Measurements from ENCODE around the gene FBXL2. TPM values are rescaled to one million over a fixed set of nuclear protein-coding genes. Genes with fewer than 3 reads are reported as not detected.
A peak's percentile ranks its signal among the peaks of the same experiment; 100 is the strongest.

FBXL2 gene
- total RNA-seq, 3 donors from 2014 or later (not counting 1 experiment from before 2014, with no cell fraction given): not detected

- H3K9me3 Mint-ChIP-seq: no peaks in the 10 kb centered on the region
- H3K4me1 Mint-ChIP-seq: peaks cover 32 to 35% of the 10 kb centered on the region in 2 donors
- H3K4me3 Mint-ChIP-seq: no peak overlapping the region
- H3K4me3 ChIP-seq (ENCODE audit: low read length): no peak overlapping the region
- TF ChIP-seq CTCF (IDR thresholded peaks at IDR 0.05): no peak
- DNase-seq (no peak), ATAC-seq (no peak)
- no peaks in the 10 kb centered on the region for H3K36me3 Mint-ChIP-seq
- H3K27ac Mint-ChIP-seq: no peak overlapping the region
- intact Hi-C loops (cut with micrococcal nuclease): no loop called here
- H3K4me1 ChIP-seq (ENCODE audit: control insufficient read depth, insufficient read depth, low read length): no peaks in the 10 kb centered on the region
- no peaks in the 10 kb centered on the region for H3K27me3 ChIP-seq (ENCODE audit: control insufficient read depth, insufficient read depth, low read length)
- peaks cover 29% of the 10 kb centered on the region for H3K36me3 ChIP-seq (ENCODE audit: control insufficient read depth, insufficient read depth, low read length)
- 95% methylated on average over 8 of the region's 10 CpGs for WGBS (ENCODE audit: insufficient coverage)
- no peaks in the 10 kb centered on the region for H3K27me3 Mint-ChIP-seq (ENCODE audit: low read depth in 2 of 2)
- H3K9me3 ChIP-seq (ENCODE audit: control insufficient read depth, insufficient read depth, low read length): no peaks in the 10 kb centered on the region
- H3K27ac ChIP-seq (ENCODE audit: low read length): no peak overlapping the region
Observed at GRCh38 chr3:33424606-33425452, 147.6 kb downstream of the FBXL2 start.

- no peaks in the 10 kb centered on the region for H3K4me1 ChIP-seq (ENCODE audit: control insufficient read depth, insufficient read depth, low read length)
- Mint-ChIP-seq H3K9me3 (no peaks in the 10 kb centered on the region), H3K27me3 (ENCODE audit: low read depth in 2 of 2) (no peaks in the 10 kb centered on the region), H3K4me3 (no peak overlapping the region), H3K36me3 (no peaks in the 10 kb centered on the region), H3K27ac (no peak overlapping the region), H3K4me1 (peaks cover 38 to 41% of the 10 kb centered on the region in 2 donors)
- no peak overlapping the region for H3K27ac ChIP-seq (ENCODE audit: low read length)
- H3K9me3 ChIP-seq (ENCODE audit: control insufficient read depth, insufficient read depth, low read length): no peaks in the 10 kb centered on the region
- TF ChIP-seq CTCF (IDR thresholded peaks at IDR 0.05): no peak
- H3K4me3 ChIP-seq (ENCODE audit: low read length): no peak overlapping the region
- intact Hi-C loops (cut with micrococcal nuclease): no loop called here
- DNase-seq (no peak), ATAC-seq (no peak)
- no peaks in the 10 kb centered on the region for H3K27me3 ChIP-seq (ENCODE audit: control insufficient read depth, insufficient read depth, low read length)
- 87% methylated on average over 2 of the region's 2 CpGs for WGBS (ENCODE audit: insufficient coverage)
- H3K36me3 ChIP-seq (ENCODE audit: control insufficient read depth, insufficient read depth, low read length): peaks cover 29% of the 10 kb centered on the region
Observed at GRCh38 chr3:33425453-33425852, 148.2 kb downstream of the FBXL2 start.

GRCh38 chr3:33426068-33426467 lies 148.8 kb downstream of the FBXL2 start:
- H3K27ac Mint-ChIP-seq: peak overlapping the region in 1 of 2 donors; percentile 53
- no peak overlapping the region for H3K27ac ChIP-seq (ENCODE audit: low read length)
- H3K36me3 Mint-ChIP-seq: no peaks in the 10 kb centered on the region
- DNase-seq (no peak), ATAC-seq (no peak)
- 100% methylated on average over 1 of the region's 1 CpG for WGBS (ENCODE audit: insufficient coverage)
- no peak overlapping the region for H3K4me3 Mint-ChIP-seq
- no peaks in the 10 kb centered on the region for H3K9me3 ChIP-seq (ENCODE audit: control insufficient read depth, insufficient read depth, low read length)
- H3K27me3 ChIP-seq (ENCODE audit: control insufficient read depth, insufficient read depth, low read length): no peaks in the 10 kb centered on the region
- intact Hi-C loops (cut with micrococcal nuclease): no loop called here
- no peaks in the 10 kb centered on the region for H3K4me1 ChIP-seq (ENCODE audit: control insufficient read depth, insufficient read depth, low read length)
- H3K4me1 Mint-ChIP-seq: peaks cover 44 to 47% of the 10 kb centered on the region in 2 donors
- peaks cover 29% of the 10 kb centered on the region for H3K36me3 ChIP-seq (ENCODE audit: control insufficient read depth, insufficient read depth, low read length)
- H3K4me3 ChIP-seq (ENCODE audit: low read length): no peak overlapping the region
- H3K9me3 Mint-ChIP-seq: no peaks in the 10 kb centered on the region
- no peak for TF ChIP-seq CTCF (IDR thresholded peaks at IDR 0.05)
- no peaks in the 10 kb centered on the region for H3K27me3 Mint-ChIP-seq (ENCODE audit: low read depth in 2 of 2)
